ENCODE data around the gene SERPINB1. TPM values are rescaled to one million over a fixed set of nuclear protein-coding genes. Genes with fewer than 3 reads are reported as not detected.

Gene SERPINB1
- total RNA-seq, 1 experiment from 2014 or later = 0.22 TPM

GRCh38 chr6:2871102-2871501, 29.4 kb upstream of the SERPINB1 start:
- H3K36me3 ChIP-seq (ENCODE audit: insufficient read depth, low read length) = no peaks in the 10 kb centered on the region; the same call in 1 of the 2 replicates
- no peak overlapping the region for H3K9ac ChIP-seq (ENCODE audit: low read length)
- H3K79me2 ChIP-seq (ENCODE audit: low read length) = no peaks in the 10 kb centered on the region
- peaks cover 37% of the 10 kb centered on the region for H3K4me1 ChIP-seq (ENCODE audit: low read length)
- no peaks in the 10 kb centered on the region for H3K9me2 ChIP-seq (replicated peaks; ENCODE audit: insufficient read depth, low read length)
- no peak for DNase-seq
- H2AFZ ChIP-seq (ENCODE audit: low read length) = no peak overlapping the region
- no peak overlapping the region for H3K4me3 ChIP-seq (ENCODE audit: low read length)
- H4K20me1 ChIP-seq (ENCODE audit: insufficient read depth, low read depth, low read length) = no peaks in the 10 kb centered on the region
- no peaks in the 10 kb centered on the region for H3K27me3 ChIP-seq (ENCODE audit: low read length)
- no peaks in the 10 kb centered on the region for H3K9me3 ChIP-seq (ENCODE audit: low read length)
- no peak overlapping the region for H3K27ac ChIP-seq (ENCODE audit: low read length)
- no peak overlapping the region for H3K4me2 ChIP-seq (ENCODE audit: low read depth, low read length, poor library complexity, severe bottlenecking)

- no peak overlapping the region for H3K27ac ChIP-seq (ENCODE audit: low read length)
- no peak overlapping the region for H2AFZ ChIP-seq (ENCODE audit: low read length)
- no peaks in the 10 kb centered on the region for H4K20me1 ChIP-seq (ENCODE audit: insufficient read depth, low read depth, low read length)
- H3K4me2 ChIP-seq (ENCODE audit: low read depth, low read length, poor library complexity, severe bottlenecking) = no peak overlapping the region
- no peaks in the 10 kb centered on the region; the same call in 1 of the 2 replicates for H3K36me3 ChIP-seq (ENCODE audit: insufficient read depth, low read length)
- H3K4me1 ChIP-seq (ENCODE audit: low read length) = peaks cover 37% of the 10 kb centered on the region
- H3K9ac ChIP-seq (ENCODE audit: low read length) = no peak overlapping the region
- no peak overlapping the region for H3K4me3 ChIP-seq (ENCODE audit: low read length)
- no peaks in the 10 kb centered on the region for H3K9me2 ChIP-seq (replicated peaks; ENCODE audit: insufficient read depth, low read length)
- H3K79me2 ChIP-seq (ENCODE audit: low read length) = no peaks in the 10 kb centered on the region
- H3K27me3 ChIP-seq (ENCODE audit: low read length) = no peaks in the 10 kb centered on the region
- DNase-seq = no peak
- no peaks in the 10 kb centered on the region for H3K9me3 ChIP-seq (ENCODE audit: low read length)
Measured at GRCh38 chr6:2870046-2870636, 28.5 kb upstream of the SERPINB1 start.

- Histone ChIP-seq H3K9ac (ENCODE audit: low read length) (no peak overlapping the region), H3K79me2 (ENCODE audit: low read length) (no peaks in the 10 kb centered on the region), H3K36me3 (ENCODE audit: insufficient read depth, low read length) (no peaks in the 10 kb centered on the region; the same call in 1 of the 2 replicates), H3K9me2 (replicated peaks; ENCODE audit: insufficient read depth, low read length) (no peaks in the 10 kb centered on the region), H3K4me2 (ENCODE audit: low read depth, low read length, poor library complexity, severe bottlenecking) (no peak overlapping the region), H3K9me3 (ENCODE audit: low read length) (no peaks in the 10 kb centered on the region), H3K4me1 (ENCODE audit: low read length) (peaks cover 42% of the 10 kb centered on the region), H4K20me1 (ENCODE audit: insufficient read depth, low read depth, low read length) (no peaks in the 10 kb centered on the region), H2AFZ (ENCODE audit: low read length) (no peak overlapping the region), H3K4me3 (ENCODE audit: low read length) (no peak overlapping the region), H3K27ac (ENCODE audit: low read length) (no peak overlapping the region), H3K27me3 (ENCODE audit: low read length) (no peaks in the 10 kb centered on the region)
- no peak for DNase-seq
Measured at GRCh38 chr6:2868637-2869036, 27.0 kb upstream of the SERPINB1 start.

- Histone ChIP-seq H3K9me2 (replicated peaks; ENCODE audit: insufficient read depth, low read length) (no peaks in the 10 kb centered on the region), H4K20me1 (ENCODE audit: insufficient read depth, low read depth, low read length) (no peaks in the 10 kb centered on the region), H3K9me3 (ENCODE audit: low read length) (no peaks in the 10 kb centered on the region), H3K27ac (ENCODE audit: low read length) (peak overlapping the region; percentile 99), H3K4me1 (ENCODE audit: low read length) (peaks cover 66% of the 10 kb centered on the region), H3K36me3 (ENCODE audit: insufficient read depth, low read length) (no peaks in the 10 kb centered on the region), H3K79me2 (ENCODE audit: low read length) (no peaks in the 10 kb centered on the region), H3K4me2 (ENCODE audit: low read depth, low read length, poor library complexity, severe bottlenecking) (peak overlapping the region; percentile 42), H2AFZ (ENCODE audit: low read length) (0 out of 2 replicates have a peak overlapping the region, but pooled peaks have one; percentile 32), H3K4me3 (ENCODE audit: low read length) (no peak overlapping the region), H3K9ac (ENCODE audit: low read length) (no peak overlapping the region), H3K27me3 (ENCODE audit: low read length) (no peaks in the 10 kb centered on the region)
- DNase-seq = no peak
Measured at GRCh38 chr6:2866171-2866846, 24.6 kb upstream of the SERPINB1 start.

- no peaks in the 10 kb centered on the region for H3K36me3 ChIP-seq (ENCODE audit: insufficient read depth, low read length)
- H4K20me1 ChIP-seq (ENCODE audit: insufficient read depth, low read depth, low read length) = no peaks in the 10 kb centered on the region
- no peaks in the 10 kb centered on the region for H3K79me2 ChIP-seq (ENCODE audit: low read length)
- no peaks in the 10 kb centered on the region for H3K27me3 ChIP-seq (ENCODE audit: low read length)
- DNase-seq = no peak
- no peak overlapping the region for H3K9ac ChIP-seq (ENCODE audit: low read length)
- peak overlapping the region; percentile 42 for H3K4me2 ChIP-seq (ENCODE audit: low read depth, low read length, poor library complexity, severe bottlenecking)
- H3K27ac ChIP-seq (ENCODE audit: low read length) = peak overlapping the region; percentile 99; the same call in 1 of the 2 replicates
- H3K9me3 ChIP-seq (ENCODE audit: low read length) = no peaks in the 10 kb centered on the region
- H3K4me1 ChIP-seq (ENCODE audit: low read length) = peaks cover 68% of the 10 kb centered on the region
- H3K4me3 ChIP-seq (ENCODE audit: low read length) = no peak overlapping the region
- no peaks in the 10 kb centered on the region for H3K9me2 ChIP-seq (replicated peaks; ENCODE audit: insufficient read depth, low read length)
- 0 out of 2 replicates have a peak overlapping the region, but pooled peaks have one; percentile 32 for H2AFZ ChIP-seq (ENCODE audit: low read length)
Measured at GRCh38 chr6:2865694-2866151, 24.1 kb upstream of the SERPINB1 start.

- H3K9me3 ChIP-seq (ENCODE audit: low read length) = no peaks in the 10 kb centered on the region
- no peak overlapping the region for H3K9ac ChIP-seq (ENCODE audit: low read length)
- no peak overlapping the region for H3K4me3 ChIP-seq (ENCODE audit: low read length)
- H3K79me2 ChIP-seq (ENCODE audit: low read length) = no peaks in the 10 kb centered on the region
- no peaks in the 10 kb centered on the region for H3K27me3 ChIP-seq (ENCODE audit: low read length)
- H3K27ac ChIP-seq (ENCODE audit: low read length) = peak overlapping the region; percentile 99; the same call in 1 of the 2 replicates
- H3K4me1 ChIP-seq (ENCODE audit: low read length) = peaks cover 68% of the 10 kb centered on the region
- no peaks in the 10 kb centered on the region for H3K36me3 ChIP-seq (ENCODE audit: insufficient read depth, low read length)
- no peaks in the 10 kb centered on the region for H3K9me2 ChIP-seq (replicated peaks; ENCODE audit: insufficient read depth, low read length)
- H3K4me2 ChIP-seq (ENCODE audit: low read depth, low read length, poor library complexity, severe bottlenecking) = no peak overlapping the region
- no peaks in the 10 kb centered on the region for H4K20me1 ChIP-seq (ENCODE audit: insufficient read depth, low read depth, low read length)
- H2AFZ ChIP-seq (ENCODE audit: low read length) = no peak overlapping the region
- no peak for DNase-seq
Measured at GRCh38 chr6:2865270-2865669, 23.6 kb upstream of the SERPINB1 start.

- Histone ChIP-seq H3K4me2 (ENCODE audit: low read depth, low read length, poor library complexity, severe bottlenecking) (peak overlapping the region; percentile 71), H3K9ac (ENCODE audit: low read length) (peak overlapping the region; percentile 54), H2AFZ (ENCODE audit: low read length) (no peak overlapping the region), H3K9me2 (replicated peaks; ENCODE audit: insufficient read depth, low read length) (no peaks in the 10 kb centered on the region), H3K27me3 (ENCODE audit: low read length) (no peaks in the 10 kb centered on the region), H3K27ac (ENCODE audit: low read length) (peak overlapping the region; percentile 99), H3K9me3 (ENCODE audit: low read length) (no peaks in the 10 kb centered on the region), H3K4me3 (ENCODE audit: low read length) (peak overlapping the region; percentile 21; the same call in 1 of the 2 replicates), H3K79me2 (ENCODE audit: low read length) (no peaks in the 10 kb centered on the region), H3K36me3 (ENCODE audit: insufficient read depth, low read length) (no peaks in the 10 kb centered on the region), H4K20me1 (ENCODE audit: insufficient read depth, low read depth, low read length) (no peaks in the 10 kb centered on the region), H3K4me1 (ENCODE audit: low read length) (peaks cover 74% of the 10 kb centered on the region)
- no peak for DNase-seq
Measured at GRCh38 chr6:2863901-2864300, 22.2 kb upstream of the SERPINB1 start.

GRCh38 chr6:2862712-2863181, 21.1 kb upstream of the SERPINB1 start:
- Histone ChIP-seq H3K4me3 (ENCODE audit: low read length) (peak overlapping the region; percentile 42), H3K36me3 (ENCODE audit: insufficient read depth, low read length) (no peaks in the 10 kb centered on the region), H3K27ac (ENCODE audit: low read length) (peak overlapping the region; percentile 99), H3K9ac (ENCODE audit: low read length) (peak overlapping the region; percentile 62), H3K27me3 (ENCODE audit: low read length) (no peaks in the 10 kb centered on the region), H3K4me2 (ENCODE audit: low read depth, low read length, poor library complexity, severe bottlenecking) (peak overlapping the region; percentile 71), H2AFZ (ENCODE audit: low read length) (no peak overlapping the region), H3K9me2 (replicated peaks; ENCODE audit: insufficient read depth, low read length) (no peaks in the 10 kb centered on the region), H3K9me3 (ENCODE audit: low read length) (no peaks in the 10 kb centered on the region), H4K20me1 (ENCODE audit: insufficient read depth, low read depth, low read length) (no peaks in the 10 kb centered on the region), H3K79me2 (ENCODE audit: low read length) (no peaks in the 10 kb centered on the region), H3K4me1 (ENCODE audit: low read length) (peaks cover 83% of the 10 kb centered on the region)
- DNase-seq = peak; percentile 86

Data from Karpas-422 (cell line).